Measurements from ENCODE around the gene TRIB2.

Gene TRIB2

DNA sequence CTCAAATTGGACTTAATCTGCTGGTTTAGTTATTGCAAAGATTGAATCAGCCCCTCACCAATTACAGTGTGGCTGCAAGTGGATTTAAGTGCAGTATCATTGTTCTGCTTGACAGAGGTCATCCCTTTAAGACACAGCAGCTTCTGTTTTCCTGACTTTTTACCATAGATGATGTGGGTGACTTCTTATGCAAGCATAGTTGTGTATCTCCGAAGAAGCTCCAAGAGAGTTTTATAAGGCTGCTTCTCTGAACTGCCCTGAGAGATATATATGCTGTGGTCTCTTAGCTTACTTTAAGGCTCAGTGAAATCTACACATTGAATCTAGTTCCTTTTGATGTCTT lies 3.5 kb downstream of the TRIB2 start:
- no peak for DNase-seq (ENCODE audit: low read depth, low spot score)

DNA sequence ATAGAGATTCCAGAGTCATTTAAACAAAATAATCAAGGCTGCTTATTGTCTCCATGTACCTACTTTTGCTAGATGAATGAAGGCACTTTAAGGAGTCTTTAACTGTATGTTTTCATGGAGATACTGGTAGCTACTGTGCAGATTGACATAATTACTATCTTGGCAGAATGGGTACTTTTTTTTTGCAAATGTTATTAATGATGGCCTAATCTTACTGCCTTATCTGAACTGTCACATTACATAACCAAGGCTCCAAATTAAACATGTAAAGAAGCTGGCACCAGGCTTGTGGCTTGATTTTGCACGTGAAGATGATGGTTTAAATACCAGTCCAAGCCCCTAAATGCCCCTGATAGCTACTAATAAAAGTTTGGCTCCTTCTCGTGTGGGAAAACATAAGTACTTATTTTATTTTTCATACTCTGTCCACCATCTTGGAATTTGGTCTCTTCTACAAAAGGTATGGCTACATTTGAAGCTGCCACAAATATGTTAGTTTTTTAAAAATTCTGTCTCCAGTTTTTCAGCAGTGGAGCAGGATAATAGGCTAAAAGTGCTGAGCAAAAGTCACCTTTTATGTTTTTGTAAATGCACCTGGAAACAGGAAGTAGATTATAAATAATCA lies 4.1 kb downstream of the TRIB2 start:
- no peak for DNase-seq (ENCODE audit: low read depth, low spot score)

DNA sequence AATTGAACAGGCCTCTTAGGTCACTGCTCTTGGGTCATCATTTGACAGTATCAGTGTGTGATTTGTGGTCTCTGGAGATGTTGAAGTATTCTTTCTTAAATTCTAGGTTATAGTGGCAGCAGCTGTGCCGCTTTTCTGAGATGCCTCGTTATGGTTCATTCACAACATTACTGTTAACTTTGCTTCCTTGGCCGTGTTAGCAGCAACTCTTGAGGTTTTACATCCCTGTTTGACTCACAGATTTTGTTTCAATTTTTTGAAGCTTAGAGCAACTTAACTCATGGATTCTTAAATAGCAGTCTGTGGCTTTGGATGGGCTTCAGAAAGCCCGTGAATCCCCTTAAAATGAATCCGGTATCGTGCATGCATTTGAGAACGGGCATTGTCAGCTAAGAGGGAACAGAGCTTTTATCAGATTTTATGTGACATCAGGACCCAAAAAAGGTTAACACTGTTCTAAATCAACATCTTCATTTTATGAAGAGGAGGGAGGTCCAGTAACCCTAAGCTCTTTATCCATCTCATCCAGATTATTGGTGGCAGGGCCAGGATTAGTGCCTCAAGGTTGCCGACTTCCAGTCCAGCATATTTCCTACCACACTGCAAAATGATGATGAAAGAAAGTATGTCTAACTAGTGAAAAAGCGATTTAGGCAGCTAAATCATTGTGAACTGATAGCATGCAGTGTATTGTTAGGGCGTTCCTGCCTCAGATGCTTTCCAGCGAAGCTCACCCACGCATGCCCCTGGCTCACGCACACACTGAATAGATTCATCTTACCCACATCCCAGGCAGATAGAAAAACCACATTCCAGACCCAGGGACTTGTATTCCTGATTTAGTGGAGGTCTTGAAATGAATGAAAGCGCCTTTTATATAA lies 5.1 kb downstream of the TRIB2 start:
- DNase-seq (ENCODE audit: low read depth, low spot score): no peak

DNA sequence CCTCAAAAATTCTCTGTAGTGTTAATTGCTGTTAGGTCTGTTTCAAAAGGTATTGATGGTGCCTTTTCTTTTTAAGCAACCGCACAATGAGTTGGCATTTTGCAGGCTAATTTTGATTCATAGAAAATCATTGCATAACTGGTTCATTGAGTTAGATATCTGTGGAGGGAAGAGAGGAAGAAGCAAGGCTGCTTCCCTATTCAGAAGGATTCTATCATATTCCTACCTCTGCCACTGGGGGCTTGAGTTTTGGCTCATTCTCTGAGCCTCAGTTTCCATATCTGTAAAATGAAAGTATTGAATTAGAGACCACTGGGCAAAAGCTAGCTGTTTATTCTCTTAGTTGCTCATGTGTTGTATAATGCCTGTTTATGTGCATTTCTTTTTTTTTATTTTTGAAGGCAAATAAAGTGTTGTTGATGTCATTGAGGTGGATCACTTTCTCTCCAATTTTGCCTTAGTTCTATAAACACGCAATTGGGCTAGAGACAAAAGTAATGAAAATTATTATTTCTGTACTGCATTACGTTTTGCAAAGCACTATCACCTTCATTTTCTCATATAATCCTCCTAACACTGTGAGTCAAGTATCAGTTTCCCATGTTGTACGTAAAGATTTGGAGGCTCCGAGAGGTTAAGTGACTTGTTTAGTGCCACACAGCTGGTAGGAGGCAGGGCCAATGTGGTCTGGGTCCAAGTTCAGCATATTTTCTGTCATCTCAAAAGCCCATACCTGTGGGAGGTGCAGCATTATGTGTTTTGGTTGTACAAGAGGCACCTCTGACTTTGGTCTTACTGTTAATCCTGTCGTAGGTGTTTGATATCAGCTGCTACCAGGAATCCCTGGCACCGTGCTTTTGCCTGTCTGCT lies 5.9 kb downstream of the TRIB2 start:
- no peak for DNase-seq (ENCODE audit: low read depth, low spot score)

DNA sequence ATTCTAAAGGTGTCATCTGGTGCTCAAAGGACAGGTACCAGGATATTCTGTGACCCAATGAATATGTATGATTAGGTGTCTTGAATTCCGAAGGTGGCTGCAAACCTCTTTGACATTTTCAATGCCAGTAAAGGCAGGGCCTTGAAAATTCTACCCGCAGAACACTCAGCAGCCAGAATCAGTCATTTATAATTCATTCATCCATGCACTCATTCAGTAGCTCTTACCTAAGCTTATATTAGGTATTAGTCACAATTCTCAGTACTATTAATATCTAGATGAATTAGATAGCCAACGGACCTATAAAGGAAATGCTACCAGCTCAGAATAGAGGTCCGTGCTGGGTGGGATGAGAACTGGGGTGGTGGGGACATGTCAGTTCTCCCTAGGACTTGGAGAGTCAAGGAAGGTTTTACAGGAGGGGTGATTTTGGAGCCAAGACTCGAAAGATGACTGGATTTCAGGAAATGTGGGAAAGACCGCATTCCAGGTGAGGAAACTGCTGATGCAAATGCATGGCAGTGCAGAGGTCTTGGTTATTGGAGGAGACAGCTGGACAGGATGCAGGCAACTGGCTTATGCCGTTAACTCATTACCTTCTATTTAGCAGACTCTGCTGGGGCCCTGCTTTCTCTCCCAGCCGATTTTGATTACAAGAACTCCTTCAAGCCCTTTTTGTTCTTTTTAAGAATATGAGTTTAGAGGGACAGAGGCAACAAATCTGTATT lies 7.2 kb downstream of the TRIB2 start:
- DNase-seq (ENCODE audit: low read depth, low spot score): no peak

DNA sequence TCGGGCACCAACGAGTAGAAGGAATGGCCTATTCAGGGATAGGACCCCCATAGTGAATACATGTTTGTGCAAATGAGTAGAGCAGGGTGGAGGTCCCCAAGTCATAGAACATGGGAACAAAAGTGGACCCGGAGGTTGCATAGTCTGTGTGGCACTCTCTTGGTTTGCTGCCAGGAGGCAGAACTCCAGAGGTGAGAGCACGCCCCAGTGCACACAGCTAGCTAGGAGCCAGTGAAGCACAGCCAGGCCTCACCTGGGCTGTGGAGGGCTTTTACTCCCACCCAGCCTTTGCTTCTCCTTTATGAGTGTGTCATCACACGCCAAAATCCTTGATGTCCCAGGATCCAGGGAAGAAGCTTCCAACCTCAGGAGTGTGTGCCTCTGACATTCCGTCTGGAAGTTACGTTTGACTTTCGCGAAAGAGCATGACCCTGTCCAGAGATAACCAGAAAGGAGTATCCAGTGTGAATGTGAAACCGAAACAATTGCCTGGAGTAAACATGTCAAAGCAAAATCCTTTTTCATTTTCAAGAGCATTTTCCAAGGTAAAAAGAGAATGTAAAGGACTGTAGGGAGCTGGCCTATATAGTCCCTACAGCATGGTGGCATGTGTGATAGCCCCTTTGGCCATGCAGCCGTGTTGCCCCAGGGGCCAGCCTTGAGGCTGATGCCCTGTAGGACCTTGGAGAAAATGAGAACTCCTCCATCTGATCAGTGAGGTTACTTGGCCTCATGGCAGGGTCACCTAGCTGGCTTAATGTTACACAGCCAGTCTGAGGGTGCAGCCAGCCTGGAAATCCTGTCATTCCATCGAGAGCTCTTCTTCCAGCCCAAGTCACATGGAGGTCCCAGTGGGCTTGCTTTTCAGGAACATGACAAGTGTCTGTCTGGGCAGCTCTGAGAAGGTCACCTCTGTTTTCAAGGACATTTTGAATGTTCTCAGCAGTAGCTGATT lies 8.8 kb downstream of the TRIB2 start:
- DNase-seq (ENCODE audit: low read depth, low spot score): no peak

DNA sequence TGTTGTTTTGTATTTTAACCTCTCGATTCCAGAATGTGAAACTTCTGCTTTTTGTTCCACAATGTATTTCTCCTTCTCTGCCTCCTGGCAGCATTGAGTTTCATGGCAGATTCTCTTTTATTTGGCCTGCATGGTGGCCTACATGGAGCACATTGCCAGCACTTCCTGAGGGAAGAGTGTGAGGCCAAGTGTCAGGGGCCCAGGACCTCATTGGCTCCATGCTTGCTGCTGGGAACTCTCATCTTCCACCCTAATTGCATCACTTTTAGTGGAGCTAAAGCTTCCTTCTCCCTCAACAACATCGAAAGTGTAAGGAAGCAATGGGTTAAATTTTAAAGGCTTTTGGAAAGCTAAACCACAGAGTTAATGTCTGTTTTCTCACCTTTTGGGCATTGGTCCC lies 9.5 kb downstream of the TRIB2 start:
- no peak for DNase-seq (ENCODE audit: low read depth, low spot score)

DNA sequence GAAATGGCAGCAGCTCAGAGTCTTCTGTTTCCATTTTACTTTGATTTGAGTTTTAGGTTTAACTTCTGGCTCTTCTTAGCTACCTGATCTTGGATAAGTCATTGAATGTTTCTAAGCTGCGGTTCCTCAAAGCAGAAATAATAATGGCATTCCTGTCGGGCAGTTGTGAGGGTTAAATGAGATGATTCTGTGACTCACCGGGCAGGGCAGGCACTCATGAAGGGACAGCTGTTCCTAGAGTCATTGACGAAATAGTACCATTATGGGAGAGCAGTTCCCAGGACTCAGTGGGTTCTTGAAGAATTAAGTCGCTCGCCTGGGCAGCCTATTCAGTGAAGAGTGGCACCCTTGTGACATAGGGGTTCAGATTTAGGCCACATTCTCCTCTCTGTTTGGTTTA lies 10.3 kb downstream of the TRIB2 start:
- DNase-seq (ENCODE audit: low read depth, low spot score): no peak

DNA sequence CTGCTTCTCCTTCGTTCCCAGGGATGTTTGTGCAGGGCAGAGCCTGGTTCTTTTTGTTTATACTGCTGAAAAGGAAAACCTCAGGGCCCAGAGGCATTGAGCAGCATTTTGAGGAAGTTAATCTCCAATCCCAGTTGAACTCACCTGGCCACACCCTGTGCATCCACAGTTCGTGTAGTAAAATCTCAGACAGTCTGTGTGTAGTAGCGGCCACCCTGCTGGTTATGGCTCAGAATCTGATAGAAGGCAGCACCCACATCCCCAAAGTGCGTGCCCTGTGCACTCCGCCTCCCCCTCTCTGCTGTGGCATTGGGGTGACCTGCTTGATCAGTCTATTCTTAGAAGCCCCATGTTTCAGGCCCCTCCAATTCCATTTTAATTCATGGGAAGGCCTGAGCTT lies 10.9 kb downstream of the TRIB2 start:
- no peak for DNase-seq (ENCODE audit: low read depth, low spot score)

DNA sequence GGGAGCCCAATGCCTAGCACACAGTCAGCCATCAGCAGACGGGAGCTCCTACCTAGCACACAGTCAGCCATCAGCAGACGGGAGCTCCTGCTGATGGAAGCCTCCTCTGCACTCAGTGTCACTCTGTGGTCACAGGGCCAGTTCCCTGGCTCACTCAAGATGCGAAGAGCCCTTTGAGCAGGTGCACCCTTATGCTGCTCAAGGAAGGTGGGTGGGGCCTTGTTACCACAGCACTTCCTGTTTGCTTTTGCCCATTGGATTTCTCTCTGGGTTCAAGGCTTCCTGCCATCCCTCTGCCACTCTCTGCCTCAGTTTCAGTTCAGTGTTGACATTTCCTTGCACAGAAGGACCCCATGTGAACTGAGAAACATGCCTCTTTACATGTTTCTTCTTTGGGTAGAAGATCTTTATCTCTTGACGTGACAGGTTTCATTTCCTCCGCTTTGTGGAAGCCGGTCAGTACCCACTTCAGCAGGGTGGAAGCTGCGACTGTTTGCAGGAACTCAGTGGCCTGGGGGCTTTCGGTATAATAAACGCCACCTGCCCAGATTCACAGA lies 11.6 kb downstream of the TRIB2 start:
- DNase-seq (ENCODE audit: low read depth, low spot score): no peak

DNA sequence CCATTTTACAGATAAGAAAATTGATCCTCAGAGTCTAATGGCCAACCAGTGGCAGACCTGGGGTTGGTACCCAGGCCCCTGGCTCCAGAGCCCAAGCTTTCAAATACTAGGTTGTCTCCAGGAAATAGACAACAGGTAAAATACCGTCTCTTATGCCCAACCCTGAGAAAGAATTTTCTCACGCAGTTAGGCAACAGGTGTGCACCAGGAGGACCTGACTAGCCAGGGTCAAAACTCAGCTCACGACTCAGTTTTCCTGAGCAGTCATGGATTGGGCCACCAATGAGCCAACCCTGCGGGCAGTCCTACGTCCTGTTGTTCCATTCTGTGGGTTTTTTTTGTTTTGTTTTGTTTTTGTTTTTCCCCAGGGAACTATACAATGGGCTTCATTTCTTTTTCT lies 13.5 kb downstream of the TRIB2 start:
- no peak for DNase-seq (ENCODE audit: low read depth, low spot score)

DNA sequence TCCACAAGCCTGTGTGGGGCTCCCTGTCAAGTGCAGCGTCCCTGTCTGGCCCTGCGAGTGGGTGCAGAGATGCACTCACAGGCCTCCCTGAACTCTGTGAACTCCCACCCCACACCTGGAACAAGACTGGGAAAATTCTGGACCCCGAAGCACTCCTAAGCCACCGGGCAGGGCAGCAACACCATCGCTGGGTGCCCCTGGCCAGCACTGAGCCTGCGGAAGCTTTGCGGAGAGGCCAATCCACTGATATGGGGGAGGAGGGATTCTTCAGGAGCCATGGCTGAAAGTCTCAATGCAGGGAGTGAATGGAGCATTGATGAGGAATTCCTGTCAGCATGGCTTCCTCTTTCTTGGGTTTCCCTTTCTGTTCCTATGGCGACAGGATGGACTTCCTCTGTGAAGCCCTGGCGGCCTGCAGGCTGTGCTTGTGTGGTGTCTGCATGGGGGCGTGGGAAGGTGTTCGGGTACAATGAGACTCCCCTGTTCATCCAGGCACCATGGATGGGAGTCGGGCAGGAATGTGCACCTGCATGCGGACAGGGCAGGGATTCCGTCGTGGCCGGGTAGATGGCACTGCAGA lies 15.1 kb downstream of the TRIB2 start:
- DNase-seq (ENCODE audit: low read depth, low spot score): no peak

DNA sequence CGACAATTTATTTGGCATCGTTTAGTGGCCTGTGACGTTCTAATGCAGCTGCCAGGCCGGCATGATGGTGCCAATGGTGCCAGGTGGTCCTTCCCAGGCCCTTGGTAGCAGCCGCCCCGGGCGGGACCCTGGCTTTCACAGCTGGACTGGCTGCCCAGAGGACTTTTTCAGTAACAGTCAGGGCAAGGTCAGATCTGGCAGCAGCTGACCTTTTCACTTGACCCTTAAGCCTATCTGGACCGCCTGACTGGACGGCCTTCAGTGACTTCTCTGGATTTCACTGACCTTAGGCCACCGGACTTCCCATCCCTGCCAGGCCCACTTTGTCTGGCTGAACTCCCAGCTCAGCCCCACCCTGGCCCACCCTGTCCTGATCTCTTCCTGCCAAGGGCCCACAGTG lies 15.9 kb downstream of the TRIB2 start:
- no peak for DNase-seq (ENCODE audit: low read depth, low spot score)

DNA sequence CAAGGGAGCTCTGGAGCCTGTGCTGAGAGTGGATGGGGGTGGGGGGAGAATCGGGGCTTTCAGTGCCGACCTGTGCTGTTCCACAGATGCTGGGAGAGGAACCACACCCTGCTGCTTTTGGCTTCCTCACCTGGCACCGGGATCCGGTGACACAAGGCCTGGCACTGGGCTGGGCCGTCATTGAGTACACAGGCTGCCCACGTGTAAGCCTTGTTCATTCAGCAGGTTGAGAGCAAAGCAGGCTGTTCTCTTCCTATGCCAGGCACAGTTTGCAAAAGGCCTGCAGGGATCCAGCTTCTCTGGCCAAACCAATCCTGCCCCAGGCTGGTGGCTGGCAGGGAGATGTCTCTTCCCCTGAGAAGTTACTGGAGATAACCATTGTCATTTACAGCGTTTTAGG lies 17.1 kb downstream of the TRIB2 start:
- DNase-seq (ENCODE audit: low read depth, low spot score): no peak

DNA sequence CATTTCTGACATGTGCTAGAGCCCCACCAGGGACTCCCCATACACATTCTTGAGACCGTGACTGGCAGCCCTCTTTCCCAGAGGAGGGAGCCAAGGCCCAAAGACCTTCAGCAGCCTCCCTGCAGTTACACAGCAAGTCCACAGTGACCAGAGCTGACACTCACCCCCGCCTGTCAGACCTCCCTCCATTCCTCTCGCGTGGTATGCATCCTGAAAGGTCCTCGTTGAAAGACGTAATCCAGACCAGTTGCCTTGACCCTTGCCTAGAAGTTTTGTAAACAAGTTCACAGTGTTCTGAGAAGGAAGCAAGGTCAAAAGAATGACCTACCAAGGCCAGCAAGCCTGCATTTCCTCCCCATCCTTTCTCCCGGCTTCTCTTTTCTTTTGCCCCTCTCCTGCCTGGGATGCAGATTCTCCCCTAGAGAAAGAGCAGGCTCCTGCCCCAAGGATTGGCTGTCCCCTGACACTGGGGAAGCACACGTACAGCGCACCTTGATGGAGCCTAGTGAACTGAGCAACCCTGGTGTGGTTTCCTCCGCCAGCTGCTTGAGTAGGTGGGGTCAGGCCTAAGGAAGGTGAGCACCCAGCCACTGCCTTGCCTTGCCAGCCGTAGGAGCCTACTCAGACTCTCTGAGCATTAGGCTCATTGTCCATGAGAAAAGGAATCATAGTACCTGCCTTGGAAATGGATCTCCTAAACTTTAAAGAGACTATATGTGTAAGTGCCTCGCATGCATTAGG lies 18.3 kb downstream of the TRIB2 start:
- DNase-seq (ENCODE audit: low read depth, low spot score): no peak

DNA sequence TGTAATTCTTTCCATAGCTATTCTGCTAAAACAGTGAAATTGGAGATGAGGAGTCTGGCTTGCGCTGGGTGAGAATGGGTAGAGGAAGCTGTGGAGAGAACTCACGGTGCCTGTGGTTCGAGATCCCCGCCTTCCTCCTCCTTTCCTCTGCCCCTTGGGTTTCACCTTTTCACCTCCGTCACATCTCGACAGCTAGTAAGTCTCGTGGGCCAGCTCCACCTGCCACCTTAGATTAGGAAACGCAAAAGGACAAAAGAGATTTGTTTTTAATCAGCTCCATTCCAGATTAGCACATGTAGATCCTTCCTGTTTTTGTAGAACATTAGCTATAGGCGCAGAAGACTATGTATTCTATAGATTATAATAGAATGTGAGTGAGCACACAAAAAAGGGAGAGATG lies 20.6 kb downstream of the TRIB2 start:
- no peak for DNase-seq (ENCODE audit: low read depth, low spot score)

DNA sequence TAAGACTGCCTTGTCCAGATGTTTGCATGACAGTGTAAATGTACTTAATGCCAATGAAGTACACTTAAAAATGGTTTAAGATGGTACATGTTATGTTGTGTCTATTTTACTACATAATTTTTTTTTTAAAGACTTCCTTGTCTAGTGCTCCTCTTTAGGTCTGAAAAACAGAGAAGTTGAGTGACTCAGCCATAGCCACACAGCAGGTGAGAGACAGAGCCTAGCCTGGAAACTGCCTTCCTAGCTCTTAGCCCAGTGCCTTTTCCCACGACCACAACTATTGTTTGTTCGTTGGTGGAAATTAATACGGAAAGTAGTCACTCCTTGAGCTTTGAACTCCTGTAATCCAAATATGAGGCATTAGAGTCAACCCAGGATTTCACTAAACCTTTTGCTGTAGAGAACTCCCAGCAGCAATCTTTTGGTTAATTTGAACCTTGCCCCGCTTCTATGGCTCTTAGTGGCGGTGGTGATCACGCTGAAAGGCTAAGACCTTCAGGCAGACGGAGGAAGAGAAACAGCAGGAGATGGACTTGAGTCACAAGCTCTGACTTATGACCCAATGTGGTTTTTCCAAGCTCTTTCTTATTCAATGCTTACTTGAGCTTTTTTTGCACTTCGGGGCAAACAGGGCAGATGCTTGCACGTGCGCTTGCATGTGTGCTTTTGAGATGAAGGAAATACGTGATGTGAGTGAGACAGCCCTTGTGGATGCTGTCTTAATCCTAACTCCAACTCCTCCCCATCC lies 21.2 kb downstream of the TRIB2 start:
- DNase-seq (ENCODE audit: low read depth, low spot score): peak; percentile 97

DNA sequence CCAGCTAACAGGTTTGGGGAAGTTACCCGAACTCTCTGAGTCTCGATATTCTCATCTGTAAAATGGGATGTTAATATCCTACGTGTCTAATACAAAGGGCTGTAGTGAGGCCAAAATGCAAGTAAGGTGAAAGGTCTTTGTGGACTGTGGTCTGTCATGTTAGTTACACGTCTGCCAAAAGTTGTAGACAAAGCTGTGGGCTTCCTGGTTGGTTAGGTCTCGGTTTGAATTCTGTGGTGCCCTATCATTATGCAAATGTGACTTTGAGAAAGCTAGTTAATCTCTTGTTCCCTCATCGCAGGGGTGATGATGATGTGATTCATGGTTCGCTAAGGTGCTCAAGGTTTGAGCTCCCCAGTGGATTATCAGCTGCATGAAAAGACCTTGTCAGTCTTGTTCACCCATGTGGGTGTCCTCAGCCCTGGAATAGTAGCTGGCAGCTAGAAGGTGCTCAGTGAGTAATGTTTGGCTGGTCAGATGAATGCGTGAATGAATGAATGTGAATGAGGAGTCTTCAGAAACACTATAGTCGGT lies 23.1 kb downstream of the TRIB2 start:
- DNase-seq (ENCODE audit: low read depth, low spot score): no peak

Measured in smooth muscle cell of the brain vasculature (primary cell).